ENCODE results near the gene OFD1. TPM values are rescaled to one million over a fixed set of nuclear protein-coding genes. Genes with fewer than 3 reads are reported as not detected.

The OFD1 gene
- total RNA-seq, 1 experiment from 2014 or later = 12.9 TPM

GRCh38 chrX:13805241-13805640 lies 70.7 kb downstream of the OFD1 start:
- no peak for DNase-seq (ENCODE audit: low read depth in 1 of 2, low spot score in 2 of 2)
- H3K4me1 ChIP-seq (replicated peaks) = no peaks in the 10 kb centered on the region
- H3K36me3 ChIP-seq = no peaks in the 10 kb centered on the region
- H3K27ac ChIP-seq = no peak overlapping the region
- H3K27me3 ChIP-seq (replicated peaks) = no peaks in the 10 kb centered on the region
- no peak overlapping the region for H3K4me3 ChIP-seq
- no peaks in the 10 kb centered on the region for H3K9me3 ChIP-seq (replicated peaks)

- H3K4me3 ChIP-seq = no peak overlapping the region
- H3K9me3 ChIP-seq (replicated peaks) = no peaks in the 10 kb centered on the region
- no peak overlapping the region for H3K27ac ChIP-seq
- H3K27me3 ChIP-seq (replicated peaks) = no peaks in the 10 kb centered on the region
- DNase-seq (ENCODE audit: low read depth in 1 of 2, low spot score in 2 of 2) = no peak
- no peaks in the 10 kb centered on the region for H3K4me1 ChIP-seq (replicated peaks)
- no peaks in the 10 kb centered on the region for H3K36me3 ChIP-seq
Measured at GRCh38 chrX:13808293-13808692, 73.7 kb downstream of the OFD1 start.

DNA sequence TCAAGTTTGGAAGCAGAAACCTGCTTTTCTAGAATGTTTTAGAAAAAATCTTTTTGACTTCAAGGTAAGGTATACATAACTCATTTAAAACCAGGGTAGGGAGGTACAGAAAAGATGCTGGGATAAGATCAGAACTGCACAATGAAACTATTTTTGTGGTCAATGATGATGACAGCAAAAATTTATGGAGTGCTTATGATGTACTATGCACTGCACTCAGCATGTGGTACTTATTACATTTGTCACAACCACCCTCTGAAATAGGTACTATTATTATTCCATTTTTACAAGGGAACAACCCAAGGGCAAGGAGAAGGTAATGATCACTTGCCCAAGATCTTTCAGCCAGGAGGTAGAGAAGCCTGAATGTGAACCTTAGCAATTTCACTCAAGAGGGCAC lies 74.3 kb downstream of the OFD1 start:
- no peaks in the 10 kb centered on the region for H3K9me3 ChIP-seq (replicated peaks)
- H3K36me3 ChIP-seq = no peaks in the 10 kb centered on the region
- no peak for DNase-seq (ENCODE audit: low read depth in 1 of 2, low spot score in 2 of 2)
- no peaks in the 10 kb centered on the region for H3K4me1 ChIP-seq (replicated peaks)
- H3K4me3 ChIP-seq = no peak overlapping the region
- H3K27me3 ChIP-seq (replicated peaks) = no peaks in the 10 kb centered on the region
- no peak overlapping the region for H3K27ac ChIP-seq

DNA sequence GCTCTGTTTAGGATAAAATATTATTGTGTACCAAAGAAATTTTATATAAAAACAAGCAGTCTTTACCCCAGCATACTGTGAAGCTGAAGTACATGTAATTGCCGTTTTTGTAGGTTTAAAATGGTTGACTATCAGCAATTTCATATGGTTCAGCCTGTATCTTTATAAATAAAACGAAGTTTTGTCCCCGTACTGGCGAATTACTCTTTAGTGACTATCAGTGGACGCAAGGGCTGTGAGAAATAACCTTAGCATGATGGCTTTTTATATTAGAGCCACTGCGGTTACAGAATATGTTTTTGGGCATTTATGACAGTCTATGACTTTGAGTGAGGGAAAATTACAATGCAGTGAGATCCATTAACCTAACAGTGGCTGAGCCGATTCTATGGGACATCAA lies 81.1 kb downstream of the OFD1 start:
- DNase-seq (ENCODE audit: low read depth in 1 of 2, low spot score in 2 of 2) = no peak
- no peak overlapping the region for H3K27ac ChIP-seq
- H3K9me3 ChIP-seq (replicated peaks) = no peaks in the 10 kb centered on the region

GRCh38 chrX:13816176-13816575 lies 81.6 kb downstream of the OFD1 start:
- Histone ChIP-seq H3K9me3 (replicated peaks) (no peaks in the 10 kb centered on the region), H3K36me3 (no peaks in the 10 kb centered on the region), H3K4me3 (no peak overlapping the region), H3K27ac (no peak overlapping the region), H3K4me1 (replicated peaks) (no peaks in the 10 kb centered on the region), H3K27me3 (replicated peaks) (no peaks in the 10 kb centered on the region)
- no peak for DNase-seq (ENCODE audit: low read depth in 1 of 2, low spot score in 2 of 2)

More for the DNA sequence above, 81.1 kb downstream of the OFD1 start:
- no peaks in the 10 kb centered on the region for H3K4me1 ChIP-seq (replicated peaks)
- H3K4me3 ChIP-seq = no peak overlapping the region
- H3K27me3 ChIP-seq (replicated peaks) = no peaks in the 10 kb centered on the region
- no peaks in the 10 kb centered on the region for H3K36me3 ChIP-seq

DNA sequence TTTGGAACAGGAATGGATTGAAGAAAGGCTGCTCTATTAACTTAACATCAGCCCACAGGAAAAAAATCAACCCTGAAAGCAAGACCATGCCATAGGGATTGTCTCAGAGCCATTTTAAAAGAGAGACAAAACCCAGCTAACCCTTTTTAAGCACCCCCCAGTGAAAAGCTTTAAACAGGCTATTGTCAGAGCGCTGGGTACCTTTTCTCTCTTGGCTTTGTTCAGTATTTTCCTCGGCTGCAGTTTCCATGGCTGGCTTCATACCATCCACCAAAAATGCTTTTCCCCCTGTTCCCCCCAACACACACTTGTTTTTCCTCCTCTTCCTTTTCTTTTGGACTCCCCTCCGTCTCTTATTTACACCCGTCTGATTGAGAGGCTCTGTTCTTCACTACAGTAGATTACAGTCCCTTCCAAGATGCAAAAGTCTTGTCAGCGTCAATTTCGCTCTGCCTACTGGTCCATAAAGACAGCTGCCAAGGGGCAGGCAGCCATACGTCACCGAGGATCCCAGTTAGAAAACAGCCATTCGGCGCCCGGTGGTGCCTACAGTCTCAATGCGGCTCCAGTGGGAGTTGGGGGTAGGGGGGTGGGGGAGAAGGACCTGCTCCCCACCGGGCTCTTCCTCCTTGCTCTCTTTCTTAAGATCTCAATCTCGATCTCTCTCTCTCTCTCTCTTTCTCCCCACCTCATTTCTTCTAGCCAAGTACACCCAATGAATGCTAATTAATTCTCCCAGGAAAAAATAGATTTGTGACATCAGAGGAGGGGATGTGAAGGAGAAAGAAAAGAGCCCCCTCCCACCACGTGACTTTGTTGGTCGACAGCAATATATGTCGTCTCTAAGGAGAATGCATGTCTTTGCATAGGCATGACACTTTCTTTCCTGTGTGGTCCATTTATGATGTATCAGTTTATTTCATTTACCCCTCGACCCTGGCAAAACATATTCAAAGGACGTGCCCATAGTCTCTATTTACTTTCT lies 82.4 kb downstream of the OFD1 start, which contains the start of gene GPM6B:
GPM6B (minus strand) TSS at position 451 of the 985 bp plus-strand sequence; CDS start at position 262, 189 bp downstream.
- Histone ChIP-seq H3K4me1 (replicated peaks) (no peaks in the 10 kb centered on the region), H3K27ac (no peak within 1 kb of the TSS), H3K9me3 (replicated peaks) (no peaks in the 10 kb centered on the region), H3K4me3 (no peak within 1 kb of the TSS), H3K27me3 (replicated peaks) (no peaks in the 10 kb centered on the region), H3K36me3 (no peaks in the 10 kb centered on the region)
- no peak for DNase-seq (ENCODE audit: low read depth in 1 of 2, low spot score in 2 of 2)

Other genes with a start within 250 kb of the OFD1 start
- not detected in 2 replicates for gene EGFL6, start 165.1 kb upstream of the OFD1 start, total RNA-seq (2014; rRNA removed; shearing (Covaris generic))
- 2.6 and 2.7 TPM in 2 replicates for gene TCEANC, start 81.6 kb upstream of the OFD1 start, total RNA-seq (2014; rRNA removed; shearing (Covaris generic))
- gene RAB9A, start 45.6 kb upstream of the OFD1 start, total RNA-seq (2014; rRNA removed; shearing (Covaris generic)) = 18.2 and 21.2 TPM in 2 replicates
- gene TRAPPC2, start 128 bp upstream of the OFD1 start, total RNA-seq (2014; rRNA removed; shearing (Covaris generic)) = 14.3 and 33.7 TPM in 2 replicates
- not detected in 2 replicates for gene GPM6B, start 82.3 kb downstream of the OFD1 start, total RNA-seq (2014; rRNA removed; shearing (Covaris generic))